IgD-negative memory B cell (primary cell): ENCODE measurements around the gene JARID2. TPM values are rescaled to one million over a fixed set of nuclear protein-coding genes. Genes with fewer than 3 reads are reported as not detected.

ENCODE experiments used
- H3K27ac Mint-ChIP-seq, 3 donors: one replicate each; pipeline ENCODE4 v1.8.0; 2020 to 2022; ENCODE audit warnings: mild to moderate bottlenecking in 3 of 3, mixed read lengths in 3 of 3, moderate library complexity in 1 of 3
- H3K27me3 Mint-ChIP-seq: one replicate; pipeline ENCODE4 v1.8.0; 2021; ENCODE audit warnings: mixed read lengths
- H3K36me3 Mint-ChIP-seq: one replicate; pipeline ENCODE4 v1.8.0; 2020; ENCODE audit warnings: mild to moderate bottlenecking, mixed read lengths
- H3K4me1 Mint-ChIP-seq, 3 donors: one replicate each; pipeline ENCODE4 v1.8.0; 2020 to 2022; ENCODE audit warnings: mixed read lengths in 3 of 3, mild to moderate bottlenecking in 1 of 3
- H3K4me3 Mint-ChIP-seq, 4 donors: one replicate each; pipeline ENCODE4 v1.8.0; 2020 to 2022; ENCODE audit warnings: mild to moderate bottlenecking in 4 of 4, mixed read lengths in 4 of 4, moderate library complexity in 3 of 4
- H3K9me3 Mint-ChIP-seq, 3 donors: one replicate each; pipeline ENCODE4 v1.8.0; 2020 to 2021; ENCODE audit warnings: mixed read lengths in 3 of 3, mild to moderate bottlenecking in 1 of 3
- polyA plus RNA-seq: library from polyadenylated mRNA; unstranded; fragments of 300-500 nt; fragmentation: Illumina TruSeq; gene quantifications from one replicate; pipeline ENCODE4 v1.2.3, GENCODE V29; 2021

The JARID2 gene
- polyA plus RNA-seq, 1 donor from 2014 or later, result 10.8 TPM

DNA sequence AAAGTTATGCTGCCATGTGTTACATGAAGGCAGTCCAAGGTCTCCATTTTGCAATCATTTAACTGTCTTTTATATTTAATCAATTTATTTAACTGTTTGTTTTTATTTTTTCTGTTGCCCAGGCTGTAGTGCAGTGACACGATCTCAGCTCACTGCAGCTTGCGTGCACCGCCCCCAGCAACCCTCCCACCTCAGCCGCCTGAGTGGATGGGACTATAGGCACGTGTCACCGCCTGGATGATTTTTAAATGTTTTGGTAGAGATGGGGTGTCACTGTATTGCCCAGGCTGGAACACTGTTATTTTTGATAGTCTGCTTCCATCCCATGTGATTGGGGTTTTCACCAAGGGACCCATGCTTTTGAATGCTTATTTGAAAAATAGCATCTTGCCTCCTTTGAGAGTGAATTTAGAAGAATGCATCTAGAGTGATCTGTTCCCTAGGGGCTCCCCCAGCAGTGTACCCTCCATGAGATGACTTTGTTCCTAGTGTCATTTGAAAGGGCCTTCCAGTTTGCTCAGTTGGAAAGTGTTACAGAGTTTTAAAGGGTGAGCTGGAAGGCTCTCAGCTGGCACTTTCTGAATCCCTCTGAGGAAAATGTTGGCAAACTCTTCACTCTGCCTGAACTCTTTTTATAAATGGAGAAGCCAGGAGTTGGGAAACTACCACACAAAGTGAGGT, 143.4 kb downstream of the JARID2 start:
- H3K9me3 Mint-ChIP-seq, result no peaks in the 10 kb centered on the region
- no peaks in the 10 kb centered on the region for H3K27me3 Mint-ChIP-seq
- H3K4me1 Mint-ChIP-seq, result peaks cover 40 to 57% (median 51%) of the 10 kb centered on the region in 3 donors
- H3K4me3 Mint-ChIP-seq, result peak overlapping the region in 1 of 4 donors; percentile 70
- peaks cover 2% of the 10 kb centered on the region for H3K36me3 Mint-ChIP-seq
- H3K27ac Mint-ChIP-seq, result no peak overlapping the region

DNA sequence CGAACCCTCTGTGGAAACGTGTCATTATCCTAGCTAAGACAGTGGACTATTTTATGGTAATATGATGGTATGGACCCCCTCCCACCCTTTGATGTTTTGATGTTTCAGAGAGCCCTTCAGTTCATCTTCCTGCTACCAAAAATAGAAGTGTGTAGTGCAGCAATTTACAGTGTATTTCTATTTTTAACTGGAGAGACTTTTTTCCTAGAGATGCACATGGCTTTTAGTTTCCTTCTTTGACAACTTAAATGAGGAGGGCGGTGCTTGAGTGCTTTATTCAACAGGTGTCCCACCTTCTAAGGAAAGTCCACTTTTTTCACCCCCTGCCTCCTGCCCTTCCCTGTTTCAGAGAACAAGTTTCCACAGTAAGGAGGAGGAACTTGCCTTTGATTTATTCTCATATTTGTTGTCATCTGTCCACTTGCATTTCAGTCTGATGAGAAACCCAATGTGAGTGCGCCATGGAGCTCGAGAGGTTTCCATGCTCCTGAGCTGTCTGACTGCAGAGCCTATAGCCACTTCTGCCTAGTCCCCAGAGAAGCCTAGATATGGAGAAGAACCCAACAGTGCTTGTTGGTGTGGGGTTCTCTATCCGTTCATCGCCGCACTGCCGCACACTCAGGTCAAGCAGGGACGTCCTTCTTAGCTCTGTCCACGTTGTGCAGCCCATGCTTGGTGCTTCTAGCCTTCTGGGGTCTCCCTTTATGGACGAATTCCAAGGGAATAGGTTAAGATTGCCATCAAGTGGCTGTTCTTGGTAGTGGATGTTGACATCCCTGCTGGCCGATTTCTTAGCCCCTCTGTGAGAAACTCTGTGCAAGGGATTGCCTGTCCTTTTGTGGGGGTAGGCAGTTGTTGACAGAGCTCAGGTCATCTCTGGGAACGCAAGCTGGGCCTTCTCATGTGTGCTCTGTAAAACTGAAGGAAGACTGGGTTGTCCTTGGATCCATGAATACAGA, 144.2 kb downstream of the JARID2 start:
- no peaks in the 10 kb centered on the region for H3K27me3 Mint-ChIP-seq
- H3K27ac Mint-ChIP-seq, result no peak overlapping the region
- peak overlapping the region in 1 of 4 donors; percentile 70 for H3K4me3 Mint-ChIP-seq
- H3K4me1 Mint-ChIP-seq, result peaks cover 34 to 52% (median 45%) of the 10 kb centered on the region in 3 donors
- no peaks in the 10 kb centered on the region for H3K9me3 Mint-ChIP-seq
- peaks cover 2% of the 10 kb centered on the region for H3K36me3 Mint-ChIP-seq

DNA sequence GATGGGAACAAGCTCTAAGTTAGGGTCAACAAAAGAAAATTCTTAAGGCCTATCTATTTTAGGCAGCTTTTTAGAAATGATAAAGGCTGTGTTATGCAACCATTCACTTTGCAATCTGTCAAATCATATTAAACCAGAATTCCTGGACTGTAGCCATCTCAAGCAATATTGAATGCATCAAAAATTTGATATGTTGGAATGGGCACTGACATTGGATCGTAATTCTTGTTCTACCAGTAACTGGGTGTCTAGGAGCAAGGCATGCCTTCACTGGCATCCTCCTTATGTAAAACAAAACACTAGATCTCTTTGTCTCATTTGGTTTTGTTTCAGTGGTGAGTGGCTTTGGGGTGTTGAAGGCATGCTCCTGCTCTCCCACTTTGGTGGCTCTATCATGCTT, 145.6 kb downstream of the JARID2 start:
- Mint-ChIP-seq H3K9me3 (no peaks in the 10 kb centered on the region), H3K4me1 (peaks cover 30 to 46% (median 39%) of the 10 kb centered on the region in 3 donors), H3K27me3 (no peaks in the 10 kb centered on the region), H3K27ac (no peak overlapping the region), H3K4me3 (no peak overlapping the region), H3K36me3 (peaks cover 2% of the 10 kb centered on the region)

DNA sequence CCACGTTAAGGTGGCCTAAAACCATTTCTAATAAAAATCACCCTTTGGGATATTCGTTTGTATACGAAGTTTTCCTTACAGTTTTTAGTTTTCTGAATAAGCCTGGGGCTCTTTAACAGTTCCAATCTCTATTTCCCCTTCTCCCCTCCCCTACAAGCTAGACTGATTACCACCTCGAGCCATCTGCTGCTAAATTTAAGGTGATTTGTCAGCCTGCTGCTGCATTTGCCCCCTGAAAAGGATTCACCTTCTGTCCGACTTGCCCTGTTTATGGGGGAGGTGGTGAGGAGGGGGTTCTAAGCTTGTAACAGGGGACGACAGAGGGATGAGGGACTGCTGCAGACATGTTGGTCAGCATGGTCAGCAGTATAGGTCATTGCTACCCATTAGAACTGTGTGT, 146.3 kb downstream of the JARID2 start:
- Mint-ChIP-seq H3K27me3 (no peaks in the 10 kb centered on the region), H3K4me3 (no peak overlapping the region), H3K9me3 (no peaks in the 10 kb centered on the region), H3K36me3 (peaks cover 2% of the 10 kb centered on the region), H3K27ac (peak overlapping the region in 1 of 3 donors; percentile 57), H3K4me1 (peaks cover 27 to 40% (median 36%) of the 10 kb centered on the region in 3 donors)

DNA sequence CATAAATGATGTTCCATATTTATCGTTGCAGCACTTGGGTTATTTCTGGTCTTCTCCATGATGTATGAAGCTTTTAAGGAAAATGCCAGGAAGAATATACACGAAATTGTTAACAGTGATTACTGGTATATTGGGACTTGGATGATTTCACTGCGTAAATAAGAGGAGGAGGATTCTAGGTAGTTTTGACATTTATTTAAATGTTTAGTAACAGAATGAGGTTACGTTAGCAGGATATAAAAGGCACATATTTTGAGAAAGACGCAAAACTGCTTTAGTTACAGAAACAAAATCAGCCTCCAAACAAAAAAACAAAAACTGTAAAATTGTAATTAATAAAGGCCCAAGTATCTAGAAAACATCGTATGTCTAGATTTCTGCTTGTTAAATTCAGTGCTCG, 147.7 kb downstream of the JARID2 start:
- H3K36me3 Mint-ChIP-seq, result peaks cover 2% of the 10 kb centered on the region
- H3K9me3 Mint-ChIP-seq, result no peaks in the 10 kb centered on the region
- H3K4me1 Mint-ChIP-seq, result peaks cover 21 to 35% (median 33%) of the 10 kb centered on the region in 3 donors
- H3K27ac Mint-ChIP-seq, result no peak overlapping the region
- no peaks in the 10 kb centered on the region for H3K27me3 Mint-ChIP-seq
- H3K4me3 Mint-ChIP-seq, result no peak overlapping the region

DNA sequence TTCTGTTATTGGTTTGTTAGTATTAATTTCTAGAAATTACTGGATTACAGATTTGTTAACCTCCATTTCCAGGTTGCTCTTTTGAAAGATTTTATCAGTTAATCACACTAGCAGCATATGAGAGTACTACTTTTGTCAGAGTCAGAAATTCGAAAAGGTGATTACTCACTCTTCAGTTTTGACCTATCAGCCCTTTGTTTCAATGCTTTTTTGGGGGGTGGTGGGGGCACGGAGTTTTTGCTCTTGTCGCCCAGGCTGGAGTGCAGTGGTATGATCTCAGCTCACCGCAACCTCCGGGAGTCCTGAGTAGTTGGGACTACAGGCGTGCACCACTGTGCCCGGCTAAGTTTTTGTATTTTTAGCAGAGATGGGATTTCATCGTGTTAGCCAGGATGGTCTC, 149.2 kb downstream of the JARID2 start:
- peaks cover 22 to 35% (median 23%) of the 10 kb centered on the region in 3 donors for H3K4me1 Mint-ChIP-seq
- H3K27ac Mint-ChIP-seq, result no peak overlapping the region
- peaks cover 2% of the 10 kb centered on the region for H3K36me3 Mint-ChIP-seq
- no peak overlapping the region for H3K4me3 Mint-ChIP-seq
- H3K9me3 Mint-ChIP-seq, result no peaks in the 10 kb centered on the region
- no peaks in the 10 kb centered on the region for H3K27me3 Mint-ChIP-seq

DNA sequence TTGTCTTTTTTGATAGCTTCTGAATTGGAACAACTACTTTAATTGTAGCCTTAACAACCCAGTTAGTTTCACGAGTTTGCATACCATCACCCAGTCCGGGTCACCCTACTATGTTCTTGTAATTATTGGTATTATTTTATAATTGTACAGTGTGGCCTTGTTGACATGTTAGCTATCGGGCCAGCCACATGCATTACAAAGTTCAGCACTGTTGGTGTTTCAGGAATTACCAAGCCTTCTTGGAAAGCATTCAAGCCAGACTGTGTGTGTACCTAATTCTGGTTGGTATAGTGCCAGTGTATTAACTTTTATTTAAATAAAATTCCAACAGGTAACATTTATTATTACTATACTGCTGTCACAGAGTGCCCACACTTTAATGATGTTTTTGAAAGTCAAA, 150.9 kb downstream of the JARID2 start:
- Mint-ChIP-seq H3K36me3 (peaks cover 2% of the 10 kb centered on the region), H3K4me1 (peaks cover 25 to 37% (median 29%) of the 10 kb centered on the region in 3 donors), H3K4me3 (no peak overlapping the region), H3K27me3 (no peaks in the 10 kb centered on the region), H3K9me3 (no peaks in the 10 kb centered on the region), H3K27ac (no peak overlapping the region)

DNA sequence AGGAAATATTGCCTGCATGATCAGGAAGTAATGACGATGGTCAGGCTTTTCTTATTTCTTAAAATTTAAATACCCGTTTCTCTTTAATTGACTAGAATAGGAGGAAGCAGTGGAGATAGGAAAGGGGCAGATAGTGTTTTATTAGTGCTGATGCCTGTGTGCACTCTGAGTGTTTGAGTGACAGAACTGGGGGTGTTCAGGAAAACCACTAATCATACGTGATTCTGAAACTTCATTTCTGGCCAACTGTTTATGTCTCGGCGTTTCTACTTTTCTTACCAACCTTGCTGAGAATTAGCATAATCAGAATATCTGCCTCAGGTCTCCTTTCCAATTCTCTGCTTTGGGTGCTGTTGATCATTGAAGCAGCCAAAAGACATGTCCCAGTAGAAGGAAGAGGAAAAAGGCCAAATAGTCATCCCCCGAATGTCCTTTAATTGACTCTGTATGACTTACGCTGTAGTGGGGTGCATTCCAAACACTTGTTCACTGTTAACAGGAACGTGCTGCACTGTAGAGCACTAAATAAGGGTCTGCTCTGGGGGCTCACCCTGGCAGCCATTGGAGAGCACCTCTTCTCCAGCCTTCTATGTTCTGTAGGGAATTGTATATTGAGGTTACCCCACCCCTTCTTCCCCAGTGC, 152.9 kb downstream of the JARID2 start:
- H3K4me1 Mint-ChIP-seq, result peaks cover 41 to 53% (median 44%) of the 10 kb centered on the region in 3 donors

DNA sequence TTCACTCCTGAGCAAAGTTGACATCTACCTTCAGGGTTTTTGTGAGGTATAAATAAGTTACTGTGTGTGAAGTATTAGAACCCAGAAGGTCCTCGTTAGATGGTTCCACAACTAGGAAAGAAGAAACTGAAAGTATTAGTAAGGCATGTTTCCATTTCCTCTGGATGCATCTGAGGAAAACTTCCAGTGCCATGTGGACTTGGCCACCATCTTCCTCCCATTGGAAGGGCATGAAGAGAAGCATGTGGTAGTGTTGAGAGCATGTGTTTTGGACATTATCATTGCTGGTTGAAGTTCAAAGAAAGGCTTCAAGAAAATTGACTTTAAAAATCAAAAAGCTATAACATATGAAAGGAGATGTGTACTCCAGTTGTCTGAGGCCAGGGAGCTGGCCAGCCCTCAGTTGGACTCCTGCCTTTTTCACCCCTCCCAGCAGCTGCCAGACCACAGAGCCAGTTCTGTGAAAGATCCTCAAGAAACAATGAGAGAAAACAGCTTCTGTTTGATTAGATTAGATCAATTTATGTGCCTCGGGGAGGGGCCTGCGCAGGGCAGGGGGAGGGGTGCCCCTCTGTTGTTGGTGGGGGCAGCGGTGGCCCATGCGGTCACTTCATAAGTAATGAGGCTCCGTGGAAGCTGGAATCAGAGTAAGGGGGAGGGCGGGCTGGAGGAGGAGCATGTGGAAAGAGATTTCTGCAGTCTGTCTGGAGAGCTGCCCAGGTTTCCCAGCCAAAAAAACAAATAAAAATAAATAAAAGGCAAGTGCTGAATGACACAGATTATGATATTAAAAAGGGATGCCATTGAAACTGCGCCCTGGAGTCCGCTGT, 154.0 kb downstream of the JARID2 start:
- peak overlapping the region in 2 of 4 donors; percentile 49 to 80 for H3K4me3 Mint-ChIP-seq
- no peaks in the 10 kb centered on the region for H3K27me3 Mint-ChIP-seq
- H3K4me1 Mint-ChIP-seq, result peaks cover 45 to 60% (median 51%) of the 10 kb centered on the region in 3 donors
- H3K9me3 Mint-ChIP-seq, result no peaks in the 10 kb centered on the region
- peak overlapping the region in 2 of 3 donors; percentile 16 to 67 for H3K27ac Mint-ChIP-seq
- no peaks in the 10 kb centered on the region for H3K36me3 Mint-ChIP-seq

More for the DNA sequence above, 152.9 kb downstream of the JARID2 start:
- Mint-ChIP-seq H3K4me3 (peak overlapping the region in 2 of 4 donors; percentile 28 to 72), H3K27me3 (no peaks in the 10 kb centered on the region), H3K36me3 (no peaks in the 10 kb centered on the region), H3K27ac (peak overlapping the region in 1 of 3 donors; percentile 11), H3K9me3 (no peaks in the 10 kb centered on the region)

DNA sequence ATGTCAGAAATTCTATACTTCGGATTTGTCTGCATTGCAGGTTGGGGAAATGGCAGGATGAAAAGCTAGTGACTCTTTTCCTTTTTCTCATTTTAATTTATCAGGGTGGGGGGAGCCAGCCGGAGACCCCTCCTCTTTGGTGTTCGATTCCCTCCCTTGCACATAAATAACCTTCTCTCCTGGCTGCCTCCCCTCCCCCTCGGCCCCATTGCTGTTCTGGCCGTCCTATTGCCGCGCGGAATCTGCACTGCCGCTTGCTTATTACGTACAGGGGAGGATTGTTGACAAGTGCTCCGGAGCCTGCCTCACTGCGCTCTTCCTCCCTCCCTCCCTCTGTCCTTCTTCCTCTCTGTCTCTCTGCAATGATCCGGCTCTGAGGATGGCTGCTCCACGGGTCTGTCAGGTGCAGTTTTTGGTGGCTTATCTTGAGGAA, 154.7 kb downstream of the JARID2 start:
- H3K4me1 Mint-ChIP-seq, result peaks cover 52 to 64% (median 53%) of the 10 kb centered on the region in 3 donors
- no peaks in the 10 kb centered on the region for H3K36me3 Mint-ChIP-seq
- H3K9me3 Mint-ChIP-seq, result no peaks in the 10 kb centered on the region
- peak overlapping the region in 1 of 3 donors; percentile 67 for H3K27ac Mint-ChIP-seq
- H3K4me3 Mint-ChIP-seq, result peak overlapping the region in 3 of 4 donors; percentile 35 to 87 (median 62)
- no peaks in the 10 kb centered on the region for H3K27me3 Mint-ChIP-seq

DNA sequence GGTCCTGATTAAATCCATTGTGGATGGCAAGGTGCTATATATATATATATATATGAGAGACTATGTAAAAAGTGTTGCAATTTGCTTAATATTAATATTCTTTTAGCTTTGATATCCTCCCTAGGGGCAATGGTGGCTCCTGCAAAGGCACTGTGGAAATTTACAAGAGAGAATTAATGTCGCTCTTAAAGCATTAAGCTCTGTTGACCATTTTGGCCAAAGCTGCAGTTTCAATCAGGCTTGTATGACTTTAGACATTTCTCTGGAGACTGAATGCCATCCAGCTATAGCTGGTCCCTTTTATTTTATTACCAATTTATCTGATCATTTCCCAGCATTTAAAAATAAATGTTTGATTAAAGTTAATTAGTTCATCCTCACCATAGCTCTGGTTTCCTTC, 155.3 kb downstream of the JARID2 start:
- Mint-ChIP-seq H3K27ac (no peak overlapping the region), H3K27me3 (no peaks in the 10 kb centered on the region), H3K9me3 (no peaks in the 10 kb centered on the region), H3K4me3 (peak overlapping the region in 1 of 4 donors; percentile 87), H3K36me3 (no peaks in the 10 kb centered on the region), H3K4me1 (peaks cover 52 to 63% (median 53%) of the 10 kb centered on the region in 3 donors)

DNA sequence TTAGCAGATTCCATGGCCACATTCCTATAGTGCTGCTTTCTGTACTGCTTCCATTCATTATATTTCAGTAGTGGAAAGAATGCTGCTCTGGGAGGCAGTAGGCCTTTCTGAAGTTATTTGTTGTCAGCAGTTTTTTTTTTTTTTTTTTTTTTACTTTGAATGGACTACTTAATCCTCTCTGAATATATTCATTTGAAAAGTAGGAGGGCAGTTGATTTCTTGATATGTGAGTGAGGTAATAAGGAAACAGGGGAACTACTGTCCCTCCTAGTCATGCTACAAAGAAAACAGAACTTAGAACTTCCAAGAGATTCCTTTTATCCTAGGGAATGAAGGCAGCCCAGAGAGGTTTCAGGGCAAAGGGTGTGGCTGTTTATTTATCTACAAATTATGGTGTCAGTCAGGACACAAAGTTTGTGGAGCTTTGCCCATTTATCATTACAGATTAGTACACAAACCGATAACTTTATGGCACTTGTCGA, 155.9 kb downstream of the JARID2 start:
- Mint-ChIP-seq H3K36me3 (no peaks in the 10 kb centered on the region), H3K27ac (no peak overlapping the region), H3K9me3 (no peaks in the 10 kb centered on the region), H3K4me3 (no peak overlapping the region), H3K4me1 (peaks cover 52 to 63% (median 53%) of the 10 kb centered on the region in 3 donors), H3K27me3 (no peaks in the 10 kb centered on the region)

DNA sequence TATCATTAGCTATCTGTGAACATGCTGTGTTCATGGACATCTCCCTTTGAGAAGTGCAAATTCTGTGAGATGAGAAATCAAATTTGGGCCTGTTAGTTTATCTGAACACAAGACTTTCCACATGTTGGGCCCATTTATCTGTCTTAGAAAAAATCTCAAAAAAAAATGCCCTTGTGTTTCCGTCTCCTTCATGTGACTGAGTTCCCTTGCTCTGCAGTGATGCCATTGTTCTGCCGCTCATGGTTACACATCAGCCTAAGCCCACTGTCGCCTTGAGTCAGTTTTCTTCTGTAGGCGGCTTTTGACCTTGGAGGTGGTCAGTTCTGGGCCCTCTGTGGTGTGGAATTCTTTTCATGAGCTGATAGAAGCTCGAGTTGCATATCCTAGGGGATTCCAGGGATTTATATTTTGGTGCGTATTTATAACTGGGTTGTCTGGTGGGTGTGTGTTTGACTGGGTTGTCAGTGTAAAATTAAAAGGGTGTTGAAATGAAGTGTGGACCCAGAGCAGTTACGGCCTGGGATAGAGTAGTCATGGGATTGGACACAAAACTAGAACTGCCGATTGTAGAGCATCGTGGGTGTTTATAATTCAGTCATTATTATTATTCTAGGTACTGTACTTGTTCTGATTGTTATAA, 156.7 kb downstream of the JARID2 start:
- Mint-ChIP-seq H3K9me3 (no peaks in the 10 kb centered on the region), H3K4me3 (peak overlapping the region in 1 of 4 donors; percentile 10), H3K27me3 (no peaks in the 10 kb centered on the region), H3K27ac (no peak overlapping the region), H3K36me3 (peaks cover 1% of the 10 kb centered on the region), H3K4me1 (peaks cover 53 to 61% (median 55%) of the 10 kb centered on the region in 3 donors)
